H9 (cell line): ENCODE results near the gene ATF3. TPM values are rescaled to one million over a fixed set of nuclear protein-coding genes. Genes with fewer than 3 reads are reported as not detected.

Experiments
- DNase-seq: peaks from one replicate; pipeline ENCODE4 v3.0.0-alpha.2; 2017
- H2AFZ ChIP-seq: one replicate; pipeline ENCODE4 v1.6.1; 2013; ENCODE audit warnings: mild to moderate bottlenecking, low read length, control low read depth, moderate library complexity
- H2AK5ac ChIP-seq: 2 replicates; pipeline ENCODE4 v1.6.1; 2013; ENCODE audit warnings: low read length, control low read depth, mixed read lengths; ENCODE audit not compliant: insufficient read length
- H2BK120ac ChIP-seq: one replicate; pipeline ENCODE4 v1.6.1; 2013; ENCODE audit warnings: low read depth, mild to moderate bottlenecking, low read length, control low read depth, inconsistent platforms; ENCODE audit not compliant: poor library complexity, severe bottlenecking
- H2BK12ac ChIP-seq: 2 replicates; pipeline ENCODE4 v1.6.1; 2013; ENCODE audit warnings: low read length, control low read depth, mixed read lengths, low read depth; ENCODE audit not compliant: insufficient read length
- H2BK15ac ChIP-seq: 2 replicates; pipeline ENCODE4 v1.6.1; 2013; ENCODE audit warnings: low read depth, low read length, control low read depth
- H2BK20ac ChIP-seq: one replicate; pipeline ENCODE4 v1.6.1; 2013; ENCODE audit warnings: low read depth, mild to moderate bottlenecking, low read length, control low read depth, inconsistent platforms; ENCODE audit not compliant: poor library complexity, severe bottlenecking
- H2BK5ac ChIP-seq: 2 replicates; pipeline ENCODE4 v1.6.1; 2013; ENCODE audit warnings: low read length, control low read depth, mixed read lengths; ENCODE audit not compliant: insufficient read length
- H3K14ac ChIP-seq: 2 replicates; pipeline ENCODE4 v1.6.1; 2013; ENCODE audit warnings: low read length, control low read depth; ENCODE audit not compliant: insufficient read depth
- H3K18ac ChIP-seq: 2 replicates; pipeline ENCODE4 v1.6.1; 2013; ENCODE audit warnings: low read depth, mild to moderate bottlenecking, mixed read lengths, low read length, control low read depth; ENCODE audit not compliant: insufficient read length
- H3K23ac ChIP-seq: 2 replicates; pipeline ENCODE4 v1.6.1; 2013; ENCODE audit warnings: low read length, control low read depth, mixed read lengths, low read depth; ENCODE audit not compliant: insufficient read length
- H3K23me2 ChIP-seq: 2 replicates; pipeline ENCODE4 v1.6.1; 2013; ENCODE audit warnings: low read depth, mild to moderate bottlenecking, mixed read lengths, low read length, control low read depth; ENCODE audit not compliant: insufficient read length, poor library complexity, severe bottlenecking
- H3K27ac ChIP-seq: 2 replicates; pipeline ENCODE4 v1.5.1; 2013; ENCODE audit warnings: low read length, control low read depth, mixed read lengths, low read depth; ENCODE audit not compliant: insufficient read length
- H3K27me3 ChIP-seq: 2 replicates; pipeline ENCODE4 v1.6.1; 2013; ENCODE audit warnings: low read length, control low read depth, inconsistent platforms; ENCODE audit not compliant: insufficient read depth
- H3K4ac ChIP-seq: 2 replicates; pipeline ENCODE4 v1.6.1; 2013; ENCODE audit warnings: low read depth, mild to moderate bottlenecking, control low read depth, inconsistent platforms, low read length, moderate library complexity
- H3K4me1 ChIP-seq: 2 replicates; pipeline ENCODE4 v1.6.1; 2013; ENCODE audit warnings: low read length, control low read depth, inconsistent platforms; ENCODE audit not compliant: insufficient read depth
- H3K4me2 ChIP-seq: 2 replicates; pipeline ENCODE4 v1.6.1; 2013; ENCODE audit warnings: low read length, control low read depth, mixed read lengths; ENCODE audit not compliant: insufficient read length, insufficient read depth
- H3K56ac ChIP-seq: 2 replicates; pipeline ENCODE4 v1.6.1; 2013; ENCODE audit warnings: low read depth, mild to moderate bottlenecking, mixed read lengths, low read length, control low read depth; ENCODE audit not compliant: insufficient read length
- H3K79me1 ChIP-seq: 2 replicates; pipeline ENCODE4 v1.6.1; 2013; ENCODE audit warnings: low read depth, mild to moderate bottlenecking, moderate library complexity, low read length, control low read depth, inconsistent platforms; ENCODE audit not compliant: insufficient read depth, poor library complexity, severe bottlenecking
- H3K79me2 ChIP-seq: 2 replicates; pipeline ENCODE4 v1.6.1; 2013; ENCODE audit warnings: low read length, control low read depth, inconsistent platforms; ENCODE audit not compliant: insufficient read depth
- H3K9ac ChIP-seq: 2 replicates; pipeline ENCODE4 v1.6.1; 2013; ENCODE audit warnings: low read length, control low read depth, mixed read lengths; ENCODE audit not compliant: insufficient read length; ENCODE audit errors: extremely low read depth
- H3K9me3 ChIP-seq: one replicate; pipeline ENCODE4 v1.6.1; 2013; ENCODE audit warnings: low read depth, low read length, inconsistent platforms; ENCODE audit not compliant: control insufficient read depth
- H3T11ph ChIP-seq: one replicate; pipeline ENCODE4 v1.6.1; 2013; ENCODE audit warnings: mild to moderate bottlenecking, low read length, control low read depth, inconsistent platforms
- H4K20me1 ChIP-seq: one replicate; pipeline ENCODE4 v1.6.1; 2013; ENCODE audit not compliant: control insufficient read depth, insufficient read length, insufficient read depth
- H4K5ac ChIP-seq: 2 replicates; pipeline ENCODE4 v1.6.1; 2013; ENCODE audit warnings: low read depth, mild to moderate bottlenecking, mixed read lengths, low read length, control low read depth; ENCODE audit not compliant: insufficient read length
- H4K8ac ChIP-seq: replicated peaks from 2 replicates; pipeline ENCODE4 v1.6.1; 2013; ENCODE audit warnings: low read length, control low read depth, mixed read lengths, low read depth; ENCODE audit not compliant: insufficient read length
- H4K91ac ChIP-seq: 2 replicates; pipeline ENCODE4 v1.6.1; 2013; ENCODE audit warnings: low read depth, mild to moderate bottlenecking, moderate library complexity, mixed read lengths, low read length, control low read depth; ENCODE audit not compliant: insufficient read length
- H3K27ac Mint-ChIP-seq, 3 experiments: 2 replicates in 2 of 3; 3 replicates in 1 of 3; pipeline ENCODE4 v1.8.0; 2020 to 2021; ENCODE audit warnings: mixed read lengths in 3 of 3, mild to moderate bottlenecking in 1 of 3, moderate library complexity in 1 of 3
- H3K27me3 Mint-ChIP-seq: 2 replicates; pipeline ENCODE4 v1.8.0; 2021; ENCODE audit warnings: low read depth, mild to moderate bottlenecking, moderate library complexity, mixed read lengths
- H3K36me3 Mint-ChIP-seq, 3 experiments: 2 replicates in 2 of 3; 3 replicates in 1 of 3; pipeline ENCODE4 v1.8.0; 2020 to 2021; ENCODE audit warnings: low read depth in 3 of 3, mixed read lengths in 3 of 3; ENCODE audit not compliant: insufficient read depth in 1 of 3
- H3K4me1 Mint-ChIP-seq, 2 experiments: 2 replicates each; pipeline ENCODE4 v1.8.0; 2020; ENCODE audit warnings: mixed read lengths in 2 of 2
- H3K4me3 Mint-ChIP-seq, 2 experiments: 2 replicates in 1 of 2; 3 replicates in 1 of 2; pipeline ENCODE4 v1.8.0; 2020 to 2021; ENCODE audit warnings: mild to moderate bottlenecking in 2 of 2, mixed read lengths in 2 of 2, moderate library complexity in 1 of 2
- H3K9me3 Mint-ChIP-seq, 2 experiments: 2 replicates in 1 of 2; 3 replicates in 1 of 2; pipeline ENCODE4 v1.8.0; 2020; ENCODE audit warnings: mild to moderate bottlenecking in 2 of 2, mixed read lengths in 2 of 2, moderate library complexity in 1 of 2
- CTCF ChIP-seq: fragments of 200-600 bp; sonication (generic); conservative IDR thresholded peaks from 3 replicates; pipeline ENCODE4 v1.8.0; 2021; ENCODE audit warnings: antibody characterized with exemption, mild to moderate bottlenecking
- WGBS: extraction: QIAGEN DNeasy Blood & Tissue Kit; methylation state at CpG from one replicate; pipeline ENCODE4 v1.1.7; 2013; ENCODE audit warnings: missing lambda C conversion rate, low lambda C conversion rate, mixed read lengths; ENCODE audit not compliant: insufficient read length; ENCODE audit errors: extremely low coverage; 5-methylcytosine and 5-hydroxymethylcytosine counted together
- total RNA-seq: library from RNA; stranded (reverse); gene quantifications from 2 replicates; pipeline ENCODE4 v1.2.1, GENCODE V29; 2021

ATF3 gene
- total RNA-seq, 1 experiment from 2014 or later, result 14.7 TPM

DNA sequence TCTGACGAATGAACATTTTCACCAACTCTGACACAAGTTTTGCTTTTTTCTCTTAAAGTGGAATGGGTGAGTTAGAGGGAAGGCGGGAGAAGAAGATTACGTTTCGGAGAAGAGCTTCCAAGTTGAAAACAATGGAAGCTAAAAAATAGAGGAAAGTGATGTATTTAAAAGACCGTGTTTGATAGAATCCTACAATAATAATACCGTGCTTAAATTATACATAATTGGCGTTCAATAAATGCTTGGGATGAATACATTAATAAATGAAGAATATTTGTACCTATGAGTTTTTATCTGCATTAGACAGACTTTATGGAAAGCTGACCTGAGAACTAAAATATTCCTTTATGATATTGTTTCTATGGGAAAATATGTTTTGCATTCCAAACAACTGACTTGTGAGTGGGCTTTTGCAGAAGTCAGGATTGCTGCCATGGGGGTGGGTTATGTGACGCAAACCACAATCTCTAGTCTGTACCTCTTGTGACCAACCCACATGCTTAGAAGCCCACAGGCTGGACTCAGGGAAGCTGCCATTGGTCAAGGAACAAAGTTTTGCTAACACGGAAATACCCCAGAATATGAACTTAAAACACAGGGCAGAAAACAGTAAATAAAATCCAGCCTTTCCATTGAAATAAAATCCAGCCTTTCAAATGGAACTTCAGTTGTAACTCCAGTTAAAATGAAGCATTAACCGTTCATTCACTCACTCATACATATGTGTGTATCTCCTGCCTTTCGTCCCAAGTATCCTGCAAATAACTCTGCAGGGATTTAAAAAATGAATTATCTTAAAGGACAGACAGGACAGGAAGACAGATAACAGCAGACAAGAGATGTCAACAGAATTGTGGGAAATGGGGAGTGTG is 21.3 kb upstream of the ATF3 start:
- H3K27ac Mint-ChIP-seq, result no peak overlapping the region
- H3K4me2 ChIP-seq, result no peak overlapping the region
- H4K91ac ChIP-seq, result no peak overlapping the region
- no peaks in the 10 kb centered on the region for H3K27me3 ChIP-seq
- H3K79me2 ChIP-seq, result no peaks in the 10 kb centered on the region
- H2BK20ac ChIP-seq, result no peak overlapping the region
- 100% methylated on average over 3 of the region's 11 CpGs for WGBS
- H2AFZ ChIP-seq, result no peak overlapping the region
- no peak for TF ChIP-seq CTCF
- H3T11ph ChIP-seq, result no peak overlapping the region
- DNase-seq, result no peak
- H3K18ac ChIP-seq, result no peak overlapping the region
- H3K79me1 ChIP-seq, result no peaks in the 10 kb centered on the region
- no peak overlapping the region for H3K27ac ChIP-seq
- H3K56ac ChIP-seq, result no peak overlapping the region
- H2BK5ac ChIP-seq, result no peak overlapping the region
- H3K14ac ChIP-seq, result no peak overlapping the region
- no peak overlapping the region for H3K4ac ChIP-seq
- no peaks in the 10 kb centered on the region for H3K23me2 ChIP-seq
- no peaks in the 10 kb centered on the region for H3K9me3 Mint-ChIP-seq
- H3K9me3 ChIP-seq, result no peaks in the 10 kb centered on the region
- H3K4me1 ChIP-seq, result no peaks in the 10 kb centered on the region
- no peaks in the 10 kb centered on the region for H4K20me1 ChIP-seq
- H2BK120ac ChIP-seq, result no peak overlapping the region
- H3K9ac ChIP-seq, result no peak overlapping the region
- H3K27me3 Mint-ChIP-seq, result peaks cover 9% of the 10 kb centered on the region
- no peak overlapping the region for H4K5ac ChIP-seq
- H4K8ac ChIP-seq, result no peak overlapping the region
- peaks cover 18 to 24% of the 10 kb centered on the region in 2 experiments for H3K4me1 Mint-ChIP-seq
- no peaks in the 10 kb centered on the region for H3K36me3 Mint-ChIP-seq
- H3K23ac ChIP-seq, result no peak overlapping the region
- no peak overlapping the region for H2BK12ac ChIP-seq
- no peak overlapping the region for H3K4me3 Mint-ChIP-seq
- no peak overlapping the region for H2AK5ac ChIP-seq
- H2BK15ac ChIP-seq, result no peak overlapping the region
